ENCODE results near the gene HHIPL2.
"Not testable (repeated sequence)": the region's sequence is repeated elsewhere in the genome, so short reads cannot be mapped to it uniquely, and the experiment has no call there.

The HHIPL2 gene

GRCh38 chr1:222539951-222540597 is 7.8 kb downstream of the HHIPL2 start:
- no peak for DNase-seq

GRCh38 chr1:222535455-222535854 is 12.4 kb downstream of the HHIPL2 start:
- DNase-seq = no peak

GRCh38 chr1:222530852-222531251 is 17.1 kb downstream of the HHIPL2 start:
- no peak for DNase-seq

GRCh38 chr1:222529916-222530315 is 18.0 kb downstream of the HHIPL2 start:
- no peak for DNase-seq

GRCh38 chr1:222529181-222529580 is 18.7 kb downstream of the HHIPL2 start:
- DNase-seq = no peak

GRCh38 chr1:222525951-222526350 is 22.0 kb downstream of the HHIPL2 start:
- no peak for DNase-seq

- DNase-seq = peak; percentile 31
Observed at GRCh38 chr1:222523852-222524251, 24.1 kb downstream of the HHIPL2 start.

GRCh38 chr1:222522105-222522915 is 25.6 kb downstream of the HHIPL2 start:
- DNase-seq = no peak

GRCh38 chr1:222521299-222522104 is 26.4 kb downstream of the HHIPL2 start:
- peak; percentile 74 for DNase-seq

GRCh38 chr1:222489496-222489895 is 58.4 kb downstream of the HHIPL2 start:
- peak; percentile 87 for DNase-seq

GRCh38 chr1:222487774-222488173 is 60.1 kb downstream of the HHIPL2 start:
- DNase-seq = not testable (repeated sequence)

GRCh38 chr1:222484005-222484404 is 63.9 kb downstream of the HHIPL2 start:
- peak; percentile 63 for DNase-seq

GRCh38 chr1:222479567-222479966 is 68.3 kb downstream of the HHIPL2 start:
- not testable (repeated sequence) for DNase-seq

- peak; percentile 15 for DNase-seq
Observed at GRCh38 chr1:222476436-222476835, 71.5 kb downstream of the HHIPL2 start.

GRCh38 chr1:222473717-222474116 is 74.2 kb downstream of the HHIPL2 start:
- not testable (repeated sequence) for DNase-seq

- DNase-seq = not testable (repeated sequence)
Observed at GRCh38 chr1:222472776-222473540, 74.9 kb downstream of the HHIPL2 start.

Measured in EL (cell line).